HepG2 (cell line): ENCODE results near the gene CAMSAP1. TPM values are rescaled to one million over a fixed set of nuclear protein-coding genes. Genes with fewer than 3 reads are reported as not detected.

Experiments
- ATAC-seq: fragments of 200-7000 bp; cut with Tn5 transposase; 3 replicates; pipeline ENCODE4 v1.9.1; 2020; ENCODE audit warnings: mild to moderate bottlenecking, moderate library complexity
- BruUV-seq: library from RNA; stranded (reverse); fragments of 400-500 nt; replicated peaks from 2 replicates; lab custom pipeline; 2021; lab: Mats Ljungman, UMichigan
- CTCF ChIA-PET: fragments of 300-600 bp; formaldehyde crosslinking; extraction: SDS; loops from one replicate; lab custom pipeline; 2021; ENCODE audit warnings: low total read pairs, inconsistent platforms, low intra/inter-chr PET ratio; lab: Yijun Ruan, JAX
- POLR2A ChIA-PET: fragments of 350-600 bp; sonication (Branson Sonifier 250); formaldehyde crosslinking; loops from one replicate; lab custom pipeline; 2020; ENCODE audit warnings: antibody characterized with exemption, inconsistent platforms; lab: Yijun Ruan, JAX
- DNase-seq: peaks from one replicate; pipeline ENCODE4 v3.0.0-alpha.2; 2015; ENCODE audit warnings: low spot score
- FAIRE-seq: peaks from 3 replicates; lab custom pipeline; 2011; peaks lifted over from hg19 to GRCh38; lab: Jason Lieb, UNC
- H2AFZ ChIP-seq: one replicate; pipeline ENCODE4 v1.6.1; 2011; ENCODE audit warnings: low read length, inconsistent platforms
- H3K27ac ChIP-seq: fragments of 300-600 bp; 3 replicates; pipeline ENCODE4 v1.8.0; 2011; ENCODE audit warnings: mixed run types, mild to moderate bottlenecking, mixed read lengths, low read length, inconsistent platforms; ENCODE audit not compliant: insufficient read depth; ENCODE audit errors: extremely low read length
- H3K27me3 ChIP-seq, 2 experiments: fragments of 200-600 bp in 1 of 2; 2 replicates in 1 of 2; 3 replicates in 1 of 2; pipeline versions ENCODE4 v1.6.0 to v1.8.0; 2011; ENCODE audit warnings: low read length in 2 of 2, mild to moderate bottlenecking in 2 of 2, moderate library complexity in 2 of 2, inconsistent platforms in 1 of 2; ENCODE audit not compliant: insufficient read depth in 2 of 2, control insufficient read depth in 1 of 2
- H3K36me3 ChIP-seq, 2 experiments: fragments of 200-600 bp in 1 of 2; replicated peaks in 1 of 2; 2 replicates in 1 of 2; 3 replicates in 1 of 2; pipeline versions ENCODE4 v1.5.1 to v1.8.0; 2011; ENCODE audit warnings: low read length in 2 of 2, inconsistent platforms in 1 of 2; ENCODE audit not compliant: insufficient read depth in 2 of 2, control insufficient read depth in 1 of 2
- H3K4me1 ChIP-seq: 2 replicates; pipeline ENCODE4 v1.5.1; 2012; ENCODE audit warnings: low read length, inconsistent platforms; ENCODE audit not compliant: insufficient read depth
- H3K4me2 ChIP-seq: 2 replicates; pipeline ENCODE4 v1.6.0; 2011; ENCODE audit warnings: low read depth, low read length, inconsistent platforms
- H3K4me3 ChIP-seq, 3 experiments: fragments of 200-600 bp in 1 of 3; sonication (generic), shearing (Covaris generic) in 1 of 3; replicated peaks in 1 of 3; 2 replicates each; pipeline ENCODE4 v1.5.1; 2011 to 2016; ENCODE audit warnings: low read length in 3 of 3, inconsistent platforms in 2 of 3, low read depth in 2 of 3, mild to moderate bottlenecking in 2 of 3, control low read depth in 1 of 3, mixed read lengths in 1 of 3; ENCODE audit not compliant: insufficient read depth in 1 of 3
- H3K79me2 ChIP-seq: one replicate; pipeline ENCODE4 v1.6.1; 2011; ENCODE audit warnings: low read length, inconsistent platforms; ENCODE audit not compliant: insufficient read depth
- H3K9ac ChIP-seq: 2 replicates; pipeline ENCODE4 v1.6.0; 2011; ENCODE audit warnings: mild to moderate bottlenecking, low read depth, low read length, inconsistent platforms; ENCODE audit not compliant: insufficient read depth
- H3K9me3 ChIP-seq: 2 replicates; pipeline ENCODE4 v1.5.1; 2012; ENCODE audit warnings: mild to moderate bottlenecking, low read length
- H4K20me1 ChIP-seq: 2 replicates; pipeline ENCODE4 v1.6.0; 2011; ENCODE audit warnings: inconsistent platforms, mild to moderate bottlenecking, low read length, moderate library complexity; ENCODE audit not compliant: insufficient read depth
- DMAP1 ChIP-seq: IDR thresholded peaks from 2 replicates; pipeline ENCODE4 v1.6.1; 2016
- KAT8 ChIP-seq: IDR thresholded peaks from 2 replicates; pipeline ENCODE4 v1.6.1; 2016; ENCODE audit warnings: missing genetic modification reagents, missing compliant biosample characterization
- NFIC ChIP-seq: IDR thresholded peaks from 2 replicates; pipeline ENCODE4 v1.6.1; 2012; ENCODE audit warnings: mild to moderate bottlenecking, low read length, inconsistent platforms
- RBAK ChIP-seq: sonication (generic); formaldehyde crosslinking; IDR thresholded peaks from 2 replicates; pipeline ENCODE4 v1.5.1; 2020; ENCODE audit warnings: mild to moderate bottlenecking, missing genetic modification reagents
- SRSF4 ChIP-seq: fragments of 200-400 bp; formaldehyde crosslinking; IDR thresholded peaks from one replicate; pipeline ENCODE4 v1.6.1; 2018; ENCODE audit warnings: mild to moderate bottlenecking, low read depth, low read length, moderate library complexity; ENCODE audit not compliant: poor library complexity, severe bottlenecking
- SSRP1 ChIP-seq: IDR thresholded peaks from 2 replicates; pipeline ENCODE4 v1.6.1; 2016; ENCODE audit warnings: control low read depth
- SYNCRIP ChIP-seq: fragments of 200-400 bp; formaldehyde crosslinking; IDR thresholded peaks from 2 replicates; pipeline ENCODE4 v1.6.1; 2018; ENCODE audit warnings: mild to moderate bottlenecking, low read depth, low read length; ENCODE audit not compliant: insufficient read depth
- TRIM24 ChIP-seq: sonication (generic); formaldehyde crosslinking; IDR thresholded peaks from 2 replicates; pipeline ENCODE4 v1.8.0; 2022; ENCODE audit warnings: mild to moderate bottlenecking, missing genetic modification reagents
- ZFP36 ChIP-seq: fragments of 150-350 bp; IDR thresholded peaks from 2 replicates; pipeline ENCODE4 v1.6.1; 2018; ENCODE audit warnings: borderline replicate concordance, low read length, low read depth; ENCODE audit not compliant: partially characterized antibody
- ZFP37 ChIP-seq: sonication (generic); formaldehyde crosslinking; IDR thresholded peaks from 2 replicates; pipeline ENCODE4 v1.4.0; 2020; ENCODE audit warnings: missing genetic modification reagents, borderline replicate concordance
- ZNF207 ChIP-seq: fragments of 450-650 bp; IDR thresholded peaks from 2 replicates; pipeline ENCODE4 v1.6.1; 2016; ENCODE audit warnings: antibody characterized with exemption, borderline replicate concordance
- ZNF326 ChIP-seq: sonication (generic); formaldehyde crosslinking; IDR thresholded peaks from 2 replicates; pipeline ENCODE4 v1.4.0; 2020; ENCODE audit warnings: missing genetic modification reagents, borderline replicate concordance
- WGBS: methylation state at CpG from one replicate; pipeline ENCODE4 v1.1.6; 2017; ENCODE audit warnings: low lambda C conversion rate; 5-methylcytosine and 5-hydroxymethylcytosine counted together
- in situ Hi-C: cut with HindIII; loops from 2 replicates; pipeline ENCODE4 v1.10.0; 2017; ENCODE audit warnings: low pct_unique_long_range_greater_than_20kb; ENCODE audit not compliant: extremely low pct_ligation_motif_present
- intact Hi-C: fragments of 100-400 bp; cut with micrococcal nuclease; formaldehyde crosslinking; loops from one replicate; pipeline ENCODE4 v1.10.0; 2022; ENCODE audit not compliant: unreplicated experiment
- polyA plus RNA-seq, 8 experiments: library from polyadenylated mRNA; depleted of rRNA in 3 of 8; stranded (reverse) in 7 of 8; unstranded in 1 of 8; fragments of >200 nt; fragmentation: Illumina TruSeq in 4 of 8; extraction: Trizol in 4 of 8; gene quantifications; 2 replicates each; pipeline versions ENCODE4 v1.2.1 to v1.2.3, GENCODE V29; 2011 to 2016; ENCODE audit warnings: low read depth in 4 of 8, missing spikeins in 1 of 8, mixed read lengths in 1 of 8; ENCODE audit not compliant: insufficient read depth in 1 of 8
- total RNA-seq, 5 experiments: library from RNA; depleted of rRNA; stranded (reverse); fragments of >200 nt; fragmentation: Illumina TruSeq; extraction: Trizol; gene quantifications; 2 replicates each; pipeline ENCODE4 v1.2.3, GENCODE V29; 2016; ENCODE audit warnings: low read depth in 1 of 5
- TF ChIP-seq, protein P1 (sequence below): sonication (generic); formaldehyde crosslinking; IDR thresholded peaks from 2 replicates; pipeline ENCODE4 v1.4.0; 2020; ENCODE audit warnings: mild to moderate bottlenecking, missing genetic modification reagents
- TF ChIP-seq, protein P2 (sequence below): IDR thresholded peaks from 2 replicates; pipeline ENCODE4 v1.6.1; 2016; ENCODE audit warnings: missing biosample characterization, missing genetic modification reagents, low read depth
- TF ChIP-seq, protein P3 (sequence below): sonication (generic); formaldehyde crosslinking; IDR thresholded peaks from 2 replicates; pipeline ENCODE4 v1.5.1; 2020; ENCODE audit warnings: missing genetic modification reagents, mild to moderate bottlenecking, borderline replicate concordance

Gene CAMSAP1
- total and polyA plus RNA-seq, 2 of the 13 experiments (the other 11 are each of a cell fraction or from before 2014, with no cell fraction given) = 3.8 to 12.4 TPM

DNA sequence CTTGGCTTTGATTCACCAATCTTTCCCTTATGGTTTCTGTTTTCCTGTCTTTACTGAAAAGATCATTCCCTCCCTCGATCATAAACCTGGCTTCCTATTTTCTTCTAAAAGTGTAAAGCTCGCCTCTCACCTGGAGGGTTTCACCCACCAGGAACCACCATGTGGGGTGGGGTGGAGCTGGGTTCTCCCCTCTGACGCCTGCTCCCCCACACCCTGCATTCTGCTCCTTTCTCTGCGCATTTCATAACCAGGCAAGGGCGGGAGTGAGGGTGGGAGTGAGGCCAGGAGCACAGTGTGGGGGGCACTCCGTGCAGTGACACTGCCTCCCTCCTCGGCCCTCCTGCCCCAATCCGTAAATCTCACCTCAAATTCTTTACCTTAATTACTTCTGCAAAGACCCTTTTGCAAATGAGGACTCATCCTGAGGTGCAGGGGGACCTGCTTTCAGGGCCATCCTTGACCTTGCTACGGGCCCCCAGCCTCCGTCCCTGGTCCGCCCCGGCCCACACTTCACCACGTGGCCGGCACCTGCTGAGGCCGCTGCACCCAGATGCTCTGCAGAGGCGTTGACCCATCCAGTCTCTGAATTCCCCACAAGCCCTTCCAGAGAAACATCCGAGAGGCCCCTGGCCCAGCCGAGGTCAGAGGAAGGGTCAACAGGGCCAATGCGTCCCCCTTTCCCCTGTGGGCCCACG is 146.0 kb downstream of the CAMSAP1 start:
- Histone ChIP-seq H3K27me3 (peaks cover 14 to 72% of the 10 kb centered on the region in 2 experiments; a peak in 4 of 5 replicates), H4K20me1 (no peaks in the 10 kb centered on the region), H3K9me3 (peaks cover 7% of the 10 kb centered on the region), H3K4me1 (no peaks in the 10 kb centered on the region), H3K27ac (no peak overlapping the region), H3K79me2 (no peaks in the 10 kb centered on the region), H3K9ac (no peak overlapping the region), H2AFZ (no peak overlapping the region), H3K36me3 (no peaks in the 10 kb centered on the region), H3K4me2 (no peak overlapping the region), H3K4me3 (no peak overlapping the region)
- FAIRE-seq = no peak
- intact Hi-C loops = no loop called here
- no TSS peak for BruUV-seq
- ChIA-PET POLR2A (no interaction called here), CTCF (no interaction called here)
- no peak for ATAC-seq
- in situ Hi-C loops = no loop called here
- 8% methylated on average over 13 of the region's 20 CpGs for WGBS
- DNase-seq = no peak
- TF ChIP-seq ZNF326 (CRISPR knock-in tag) = no peak
- TF ChIP-seq SYNCRIP = no peak
- TF ChIP-seq ZFP36 = no peak
- no peak for TF ChIP-seq RBAK
- TF ChIP-seq KAT8 (CRISPR knock-in tag) = no peak
- TF ChIP-seq NFIC = no peak
- TF ChIP-seq SSRP1 = no peak
- no peak for TF ChIP-seq ZNF207
- TF ChIP-seq, protein P1, sequence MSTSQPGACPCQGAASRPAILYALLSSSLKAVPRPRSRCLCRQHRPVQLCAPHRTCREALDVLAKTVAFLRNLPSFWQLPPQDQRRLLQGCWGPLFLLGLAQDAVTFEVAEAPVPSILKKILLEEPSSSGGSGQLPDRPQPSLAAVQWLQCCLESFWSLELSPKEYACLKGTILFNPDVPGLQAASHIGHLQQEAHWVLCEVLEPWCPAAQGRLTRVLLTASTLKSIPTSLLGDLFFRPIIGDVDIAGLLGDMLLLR = no peak
- TF ChIP-seq, protein P2, sequence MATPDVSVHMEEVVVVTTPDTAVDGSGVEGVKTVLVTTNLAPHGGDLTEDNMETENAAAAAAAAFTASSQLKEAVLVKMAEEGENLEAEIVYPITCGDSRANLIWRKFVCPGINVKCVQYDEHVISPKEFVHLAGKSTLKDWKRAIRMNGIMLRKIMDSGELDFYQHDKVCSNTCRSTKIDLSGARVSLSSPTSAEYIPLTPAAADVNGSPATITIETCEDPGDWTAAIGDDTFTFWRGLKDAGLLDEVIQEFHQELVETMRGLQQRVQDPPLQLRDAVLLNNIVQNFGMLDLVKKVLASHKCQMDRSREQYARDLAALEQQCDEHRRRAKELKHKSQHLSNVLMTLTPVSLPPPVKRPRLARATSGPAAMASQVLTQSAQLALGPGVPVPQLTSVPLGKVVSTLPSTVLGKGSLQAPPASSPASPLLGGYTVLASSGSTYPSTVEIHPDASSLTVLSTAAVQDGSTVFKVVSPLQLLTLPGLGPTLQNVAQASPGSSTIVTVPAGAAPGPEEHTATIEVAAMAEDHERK (CRISPR knock-in tag) = no peak
- TF ChIP-seq, protein P3, sequence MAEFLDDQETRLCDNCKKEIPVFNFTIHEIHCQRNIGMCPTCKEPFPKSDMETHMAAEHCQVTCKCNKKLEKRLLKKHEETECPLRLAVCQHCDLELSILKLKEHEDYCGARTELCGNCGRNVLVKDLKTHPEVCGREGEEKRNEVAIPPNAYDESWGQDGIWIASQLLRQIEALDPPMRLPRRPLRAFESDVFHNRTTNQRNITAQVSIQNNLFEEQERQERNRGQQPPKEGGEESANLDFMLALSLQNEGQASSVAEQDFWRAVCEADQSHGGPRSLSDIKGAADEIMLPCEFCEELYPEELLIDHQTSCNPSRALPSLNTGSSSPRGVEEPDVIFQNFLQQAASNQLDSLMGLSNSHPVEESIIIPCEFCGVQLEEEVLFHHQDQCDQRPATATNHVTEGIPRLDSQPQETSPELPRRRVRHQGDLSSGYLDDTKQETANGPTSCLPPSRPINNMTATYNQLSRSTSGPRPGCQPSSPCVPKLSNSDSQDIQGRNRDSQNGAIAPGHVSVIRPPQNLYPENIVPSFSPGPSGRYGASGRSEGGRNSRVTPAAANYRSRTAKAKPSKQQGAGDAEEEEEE = no peak
- TF ChIP-seq ZFP37 (CRISPR knock-in tag) = no peak
- no peak for TF ChIP-seq TRIM24 (CRISPR knock-in tag)
- TF ChIP-seq SRSF4 = no peak
- TF ChIP-seq DMAP1 (CRISPR knock-in tag) = no peak
